AG09309 (cell line): Measurements from ENCODE around the gene ASXL1.

Source experiments
- DNase-seq: peaks from one replicate; pipeline ENCODE4 v3.0.0-alpha.2; 2010; ENCODE audit warnings: low read depth
- H3K4me3 ChIP-seq: 2 replicates; pipeline ENCODE4 v1.5.1; 2011; ENCODE audit warnings: mild to moderate bottlenecking, low read depth, low read length, moderate library complexity; ENCODE audit not compliant: control insufficient read depth
- TF ChIP-seq, protein P1 (sequence below): IDR thresholded peaks from 2 replicates; pipeline ENCODE4 v1.5.1; 2011; ENCODE audit warnings: mild to moderate bottlenecking, low read depth, low read length, inconsistent platforms; ENCODE audit not compliant: insufficient read depth, control insufficient read depth; ENCODE audit errors: missing control alignments

Gene ASXL1

DNA sequence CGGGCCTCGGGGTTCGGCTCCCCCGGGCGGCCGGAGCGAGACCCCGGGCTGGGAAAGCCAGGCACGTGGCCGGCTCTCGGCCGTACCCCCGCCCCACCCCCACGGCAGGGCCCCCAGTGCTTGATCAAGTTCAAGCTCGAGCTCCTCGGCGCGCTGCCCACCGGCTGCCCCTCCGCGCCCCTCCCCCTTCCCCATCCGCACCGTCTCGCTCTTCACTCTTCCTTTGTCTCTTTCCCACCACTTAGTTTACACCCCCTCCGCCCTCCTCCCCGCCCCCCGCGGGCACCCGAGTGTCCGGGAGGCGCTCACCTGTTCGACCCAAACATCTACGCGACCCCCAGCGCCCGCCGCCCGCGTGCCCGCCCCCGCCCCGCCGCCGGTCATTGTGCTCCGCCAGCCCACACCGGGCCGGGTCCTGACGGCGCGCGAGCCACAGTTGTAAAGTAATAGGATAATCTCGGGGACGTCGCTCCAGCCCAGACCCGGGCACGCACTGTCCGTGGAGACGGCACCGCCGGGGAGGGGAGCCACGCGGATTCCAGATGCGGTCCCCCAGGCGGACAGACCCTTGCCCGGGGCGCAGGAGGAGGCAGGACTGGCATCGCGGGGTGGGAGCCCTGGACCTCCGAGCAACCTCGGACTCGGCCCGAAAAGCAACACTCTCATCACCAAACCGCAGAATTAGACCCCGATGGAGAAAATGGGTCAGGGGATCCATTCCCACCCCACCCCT is 126.3 kb downstream of the ASXL1 start:
- no peak for DNase-seq
- H3K4me3 ChIP-seq, result peak overlapping the region; percentile 70
- TF ChIP-seq, protein P1, sequence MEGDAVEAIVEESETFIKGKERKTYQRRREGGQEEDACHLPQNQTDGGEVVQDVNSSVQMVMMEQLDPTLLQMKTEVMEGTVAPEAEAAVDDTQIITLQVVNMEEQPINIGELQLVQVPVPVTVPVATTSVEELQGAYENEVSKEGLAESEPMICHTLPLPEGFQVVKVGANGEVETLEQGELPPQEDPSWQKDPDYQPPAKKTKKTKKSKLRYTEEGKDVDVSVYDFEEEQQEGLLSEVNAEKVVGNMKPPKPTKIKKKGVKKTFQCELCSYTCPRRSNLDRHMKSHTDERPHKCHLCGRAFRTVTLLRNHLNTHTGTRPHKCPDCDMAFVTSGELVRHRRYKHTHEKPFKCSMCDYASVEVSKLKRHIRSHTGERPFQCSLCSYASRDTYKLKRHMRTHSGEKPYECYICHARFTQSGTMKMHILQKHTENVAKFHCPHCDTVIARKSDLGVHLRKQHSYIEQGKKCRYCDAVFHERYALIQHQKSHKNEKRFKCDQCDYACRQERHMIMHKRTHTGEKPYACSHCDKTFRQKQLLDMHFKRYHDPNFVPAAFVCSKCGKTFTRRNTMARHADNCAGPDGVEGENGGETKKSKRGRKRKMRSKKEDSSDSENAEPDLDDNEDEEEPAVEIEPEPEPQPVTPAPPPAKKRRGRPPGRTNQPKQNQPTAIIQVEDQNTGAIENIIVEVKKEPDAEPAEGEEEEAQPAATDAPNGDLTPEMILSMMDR, result no peak

DNA sequence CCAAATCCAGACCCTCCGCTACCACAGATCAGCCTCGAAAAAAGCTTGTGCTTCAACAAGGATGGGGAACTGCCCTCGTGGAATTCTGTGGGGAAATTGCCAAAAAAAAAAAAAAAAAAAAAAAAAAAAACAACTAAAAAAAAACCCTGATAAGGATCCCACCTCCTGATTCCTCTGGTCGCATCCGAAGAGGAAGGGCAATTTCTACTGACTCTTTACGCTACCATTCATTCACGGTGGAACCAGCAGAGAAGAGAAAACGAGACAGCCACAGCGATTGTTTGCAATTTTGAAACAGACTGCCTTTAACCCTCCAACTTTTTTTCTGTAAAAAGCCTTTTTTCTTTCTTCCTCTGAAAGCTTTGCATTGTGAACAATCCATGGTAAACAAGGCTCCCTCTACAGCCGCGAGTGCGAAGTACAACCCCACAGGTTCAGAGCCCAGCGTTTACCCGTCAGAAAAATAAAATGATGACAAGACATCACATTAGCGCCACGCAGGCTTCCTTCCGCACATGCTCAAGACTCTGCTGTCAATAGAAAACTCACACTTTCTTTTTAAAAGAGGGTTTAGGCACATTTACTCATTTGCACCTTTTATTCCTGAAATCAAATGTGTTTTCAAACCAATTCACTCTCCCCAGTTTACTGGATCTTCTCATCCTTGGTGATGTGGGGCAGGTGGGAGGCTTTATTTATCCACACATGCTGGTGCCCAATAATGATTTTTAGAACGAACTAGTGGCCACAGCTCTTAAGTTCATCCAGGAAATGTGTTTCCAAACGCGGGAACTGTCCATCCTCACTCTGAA is 127.0 kb downstream of the ASXL1 start:
- DNase-seq, result peak; percentile 55
- H3K4me3 ChIP-seq, result peak overlapping the region; percentile 70
- TF ChIP-seq, protein P1, result peak; percentile 77

DNA sequence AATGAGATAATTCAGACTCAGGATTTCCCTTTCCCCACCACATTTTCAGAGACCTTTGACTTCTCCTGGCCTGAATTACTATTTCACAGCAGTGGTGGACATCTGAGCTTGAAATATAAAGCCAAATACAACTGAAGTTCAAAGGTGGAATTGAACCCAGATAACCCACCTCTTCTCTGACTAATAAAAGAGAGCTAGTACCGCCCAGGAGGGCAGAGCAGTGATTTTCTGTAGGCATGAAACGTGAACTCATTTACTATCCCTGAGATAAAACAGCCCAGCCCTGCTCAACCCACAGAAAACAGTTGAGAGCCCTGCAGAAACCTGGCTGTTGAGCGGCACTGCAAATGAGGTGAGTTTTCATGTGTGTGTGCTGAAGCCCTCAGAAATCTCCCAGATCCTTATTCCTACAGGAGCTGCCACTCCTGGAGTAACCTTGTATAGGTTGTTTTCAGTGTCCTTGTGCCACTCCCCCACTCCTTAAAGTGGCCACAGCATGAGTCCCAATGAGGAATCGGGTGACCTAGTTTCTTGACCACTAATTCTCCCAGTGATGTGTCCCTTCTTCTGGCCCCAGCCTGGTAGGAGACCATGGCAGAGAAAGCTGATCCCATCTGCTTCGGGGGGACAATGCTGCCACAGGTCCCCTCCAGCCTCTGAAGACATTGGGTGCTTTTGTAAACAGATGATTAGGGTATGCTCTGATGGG is 127.8 kb downstream of the ASXL1 start:
- DNase-seq, result no peak
- no peak overlapping the region for H3K4me3 ChIP-seq
- TF ChIP-seq, protein P1, result no peak

DNA sequence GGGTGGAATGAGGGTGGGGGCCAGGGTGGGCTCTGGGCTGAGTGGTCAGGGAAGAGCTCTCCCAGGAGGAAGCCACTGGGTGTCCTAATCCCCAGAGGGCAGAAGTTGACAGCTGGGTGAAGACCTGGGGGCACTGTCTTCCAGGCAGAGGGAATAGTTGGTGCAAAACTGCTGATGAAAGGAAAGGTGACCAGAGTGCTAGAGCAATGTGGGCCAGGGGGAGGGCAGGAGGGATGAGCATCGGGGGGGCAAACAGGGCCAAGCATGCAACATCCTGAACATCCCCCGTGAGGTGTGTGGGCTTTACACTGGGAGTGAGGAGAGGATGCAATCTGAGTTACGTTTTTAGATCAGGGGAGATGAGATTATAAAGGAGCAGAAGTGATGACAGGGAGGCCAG is 129.2 kb downstream of the ASXL1 start:
- H3K4me3 ChIP-seq, result no peak overlapping the region
- DNase-seq, result no peak
- TF ChIP-seq, protein P1, result no peak

DNA sequence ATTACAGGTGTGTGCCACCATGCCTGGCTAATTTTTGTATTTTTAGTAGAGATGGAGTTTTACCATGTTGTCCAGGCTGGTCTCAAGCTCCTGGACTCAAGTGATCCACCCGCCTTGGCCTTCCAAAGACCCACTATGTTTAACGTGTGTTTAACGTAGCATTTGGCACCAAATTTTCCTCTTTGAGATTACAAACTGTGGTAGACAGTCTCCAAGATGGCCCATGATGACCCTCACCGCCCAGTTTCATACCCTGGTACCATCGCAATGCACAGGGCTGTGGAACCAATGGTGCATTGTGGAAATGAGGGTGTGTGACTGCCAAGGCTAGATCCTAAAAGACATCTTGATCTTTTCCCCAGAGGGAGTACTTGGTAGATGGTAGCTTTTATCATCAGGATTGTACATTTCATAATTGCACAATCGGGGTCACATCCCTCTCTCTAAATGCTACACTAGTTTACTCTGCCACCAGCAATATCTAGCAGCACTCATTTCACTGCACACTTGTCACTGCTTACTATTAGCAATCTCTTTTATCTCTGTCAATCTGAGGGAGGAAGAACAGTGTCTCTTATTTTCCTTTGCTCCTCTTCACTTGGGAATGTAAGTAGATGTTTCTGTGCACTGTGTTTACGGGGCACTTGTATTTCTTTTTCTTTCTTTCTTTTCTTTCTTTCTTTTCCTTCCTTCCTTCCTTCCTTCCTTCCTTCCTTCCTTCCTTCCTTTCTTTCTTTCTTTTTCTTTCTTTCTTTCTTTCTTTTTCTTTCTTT is 130.1 kb downstream of the ASXL1 start:
- TF ChIP-seq, protein P1, result no peak
- H3K4me3 ChIP-seq, result no peak overlapping the region

More for the DNA sequence above, 130.1 kb downstream of the ASXL1 start:
- DNase-seq, result no peak
